Gastroesophageal sphincter (tissue), 4 donors: Measurements from ENCODE around the gene KCNIP4. TPM values are rescaled to one million over a fixed set of nuclear protein-coding genes. Genes with fewer than 3 reads are reported as not detected.

ENCODE experiments used
- ATAC-seq: fragments of 150-250 bp; one replicate; pipeline ENCODE4 v1.9.1; 2016; ENCODE audit warnings: mild to moderate bottlenecking, moderate library complexity
- H3K27ac ChIP-seq, 4 donors: fragments of 200-600 bp; sonication (generic) in 3 of 4; 1 replicate in 3 of 4; 2 replicates in 1 of 4; pipeline ENCODE4 v1.5.1; 2016 to 2019
- H3K27me3 ChIP-seq: fragments of 200-600 bp; sonication (generic); one replicate; pipeline ENCODE4 v1.5.1; 2019
- H3K36me3 ChIP-seq, 2 donors: fragments of 200-600 bp; sonication (generic); one replicate each; pipeline ENCODE4 v1.5.1; 2019; ENCODE audit warnings: control low read depth in 1 of 2
- H3K4me1 ChIP-seq, 3 donors: fragments of 200-600 bp; sonication (generic); 1 replicate in 2 of 3; 2 replicates in 1 of 3; pipeline ENCODE4 v1.5.1; 2016 to 2019; ENCODE audit warnings: control low read depth in 2 of 3
- H3K4me3 ChIP-seq, 2 donors: fragments of 200-600 bp; sonication (generic); one replicate each; pipeline ENCODE4 v1.5.1; 2019; ENCODE audit warnings: mild to moderate bottlenecking in 1 of 2, moderate library complexity in 1 of 2
- H3K9me3 ChIP-seq, 3 donors: fragments of 200-600 bp; sonication (generic); one replicate each; pipeline ENCODE4 v1.5.1; 2017 to 2019; ENCODE audit warnings: control low read depth in 2 of 3
- CTCF ChIP-seq, 4 experiments: fragments of 200-600 bp in 2 of 4; fragments of 450-650 bp in 2 of 4; sonication (generic) in 1 of 4; IDR thresholded peaks; one replicate each; pipeline ENCODE4 v1.5.1; 2017 to 2019; ENCODE audit warnings: antibody characterized with exemption in 4 of 4, mild to moderate bottlenecking in 2 of 4, moderate library complexity in 2 of 4
- EP300 ChIP-seq: sonication (generic); formaldehyde crosslinking; IDR thresholded peaks from one replicate; pipeline ENCODE4 v1.6.1; 2017; ENCODE audit warnings: antibody characterized with exemption, mild to moderate bottlenecking
- POLR2A ChIP-seq, 2 donors: fragments of 450-650 bp; IDR thresholded peaks; one replicate each; pipeline ENCODE4 v1.6.1; 2017; ENCODE audit warnings: antibody characterized with exemption in 2 of 2, mild to moderate bottlenecking in 2 of 2, moderate library complexity in 1 of 2
- POLR2AphosphoS5 ChIP-seq: sonication (generic); formaldehyde crosslinking; IDR thresholded peaks from one replicate; pipeline ENCODE4 v1.6.1; 2017; ENCODE audit warnings: antibody characterized with exemption
- WGBS, 2 donors: methylation state at CpG; one replicate each; pipeline ENCODE4 v1.1.5; 2018; ENCODE audit warnings: low coverage in 1 of 2; 5-methylcytosine and 5-hydroxymethylcytosine counted together
- total RNA-seq, 4 donors: library from RNA; depleted of rRNA; stranded (reverse); fragments of >200 nt; gene quantifications; one replicate each; pipeline ENCODE4 v1.1.0, GENCODE V29; 2016

Gene KCNIP4
- total RNA-seq, 4 donors from 2014 or later = 0.23 to 0.59 (median 0.54) TPM; not detected in 1

GRCh38 chr4:20983763-20984575, 964.6 kb downstream of the KCNIP4 start:
- H3K4me1 ChIP-seq = peaks cover 0 to 11% (median 0%) of the 10 kb centered on the region in 3 donors
- no peaks in the 10 kb centered on the region for H3K36me3 ChIP-seq
- no peak for TF ChIP-seq POLR2AphosphoS5
- no peak for TF ChIP-seq POLR2A (IDR thresholded peaks at IDR 0.05)
- no peak for TF ChIP-seq CTCF (IDR thresholded peaks at IDR 0.05)
- TF ChIP-seq EP300 = no peak
- H3K9me3 ChIP-seq = no peaks in the 10 kb centered on the region
- H3K27me3 ChIP-seq = peaks cover 28% of the 10 kb centered on the region
- no peak for ATAC-seq
- H3K27ac ChIP-seq = no peak overlapping the region
- WGBS, 2 donors = 12% methylated on average over 7 to 11 of the region's 31 CpGs
- H3K4me3 ChIP-seq = peak overlapping the region in 1 of 2 donors; percentile 17

- WGBS, 2 donors = 72 to 74% methylated on average over 3 of the region's 3 CpGs
- no peak overlapping the region for H3K4me3 ChIP-seq
- no peak for TF ChIP-seq CTCF (IDR thresholded peaks at IDR 0.05)
- TF ChIP-seq EP300 = no peak
- TF ChIP-seq POLR2AphosphoS5 = no peak
- TF ChIP-seq POLR2A (IDR thresholded peaks at IDR 0.05) = no peak
- H3K27me3 ChIP-seq = peaks cover 28% of the 10 kb centered on the region
- no peaks in the 10 kb centered on the region for H3K9me3 ChIP-seq
- no peak overlapping the region for H3K27ac ChIP-seq
- ATAC-seq = no peak
- peaks cover 0 to 11% (median 0%) of the 10 kb centered on the region in 3 donors for H3K4me1 ChIP-seq
- no peaks in the 10 kb centered on the region for H3K36me3 ChIP-seq
These were observed 966.0 kb downstream of the KCNIP4 start for GRCh38 chr4:20982544-20982943.

- ATAC-seq = no peak
These were observed 988.3 kb downstream of the KCNIP4 start for GRCh38 chr4:20960291-20960690.

GRCh38 chr4:20954541-20954940, 994.0 kb downstream of the KCNIP4 start:
- no peak overlapping the region for H3K27ac ChIP-seq
- WGBS, 2 donors = 88 to 100% methylated on average over 2 to 5 of the region's 5 CpGs
- H3K27me3 ChIP-seq = no peaks in the 10 kb centered on the region
- ATAC-seq = no peak
- no peak overlapping the region for H3K4me3 ChIP-seq
- TF ChIP-seq EP300 (no peak), POLR2AphosphoS5 (no peak), POLR2A (IDR thresholded peaks at IDR 0.05) (no peak), CTCF (IDR thresholded peaks at IDR 0.05) (no peak)
- H3K9me3 ChIP-seq = no peaks in the 10 kb centered on the region
- no peaks in the 10 kb centered on the region for H3K4me1 ChIP-seq
- no peaks in the 10 kb centered on the region for H3K36me3 ChIP-seq

More at GRCh38 chr4:20960291-20960690, 988.3 kb downstream of the KCNIP4 start:
- H3K27me3 ChIP-seq = no peaks in the 10 kb centered on the region
- no peaks in the 10 kb centered on the region for H3K36me3 ChIP-seq
- no peak overlapping the region for H3K27ac ChIP-seq
- no peak overlapping the region for H3K4me3 ChIP-seq
- no peaks in the 10 kb centered on the region for H3K9me3 ChIP-seq
- TF ChIP-seq POLR2A (IDR thresholded peaks at IDR 0.05) = no peak
- TF ChIP-seq EP300 = no peak
- TF ChIP-seq POLR2AphosphoS5 = no peak
- no peak for TF ChIP-seq CTCF (IDR thresholded peaks at IDR 0.05)
- no peaks in the 10 kb centered on the region for H3K4me1 ChIP-seq
- 44 to 55% methylated on average over 4 to 6 of the region's 6 CpGs for WGBS, 2 donors

GRCh38 chr4:20944961-20945360, 1003.6 kb downstream of the KCNIP4 start:
- no peak for TF ChIP-seq POLR2AphosphoS5
- no peak for TF ChIP-seq POLR2A (IDR thresholded peaks at IDR 0.05)
- no peak for TF ChIP-seq CTCF (IDR thresholded peaks at IDR 0.05)
- no peak for TF ChIP-seq EP300
- no peaks in the 10 kb centered on the region for H3K36me3 ChIP-seq
- no peak for ATAC-seq

More at GRCh38 chr4:20944961-20945360, 1003.6 kb downstream of the KCNIP4 start:
- no peak overlapping the region for H3K4me3 ChIP-seq
- H3K4me1 ChIP-seq = no peaks in the 10 kb centered on the region
- H3K9me3 ChIP-seq = no peaks in the 10 kb centered on the region
- no peak overlapping the region for H3K27ac ChIP-seq
- H3K27me3 ChIP-seq = no peaks in the 10 kb centered on the region
